Measurements from ENCODE around the gene RBM47. TPM values are rescaled to one million over a fixed set of nuclear protein-coding genes. Genes with fewer than 3 reads are reported as not detected.

Gene RBM47
- total and polyA plus RNA-seq, 9 of the 15 experiments (the other 6 are each of a cell fraction or from before 2014, with no cell fraction given): 1.4 to 6.4 (median 3.3) TPM

DNA sequence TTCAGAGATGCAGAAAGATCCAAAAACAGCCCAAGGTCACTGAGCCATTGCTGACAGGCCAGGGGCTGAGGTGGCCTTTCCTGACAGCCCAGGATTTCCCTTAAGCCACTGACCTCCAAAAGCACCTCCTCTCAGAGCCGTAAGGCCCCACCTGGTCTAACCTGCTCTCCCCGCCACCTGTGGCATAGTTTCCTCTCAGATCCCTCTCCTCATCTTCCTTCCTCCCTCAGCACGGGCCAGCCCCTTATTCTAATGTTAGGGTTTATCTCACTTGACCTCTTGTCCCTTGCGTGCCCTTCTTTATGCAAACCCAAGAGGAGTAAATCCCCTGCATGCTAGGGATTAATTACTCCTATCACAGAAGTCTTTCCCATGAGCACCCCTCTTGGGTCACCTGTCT lies 113.0 kb downstream of the RBM47 start:
- Histone ChIP-seq H3K79me2 (ENCODE audit: control insufficient read depth, insufficient read depth, low read length) (peaks cover 18% of the 10 kb centered on the region; the same call in 2 of the 3 replicates), H4K20me1 (replicated peaks; ENCODE audit: control insufficient read depth, insufficient read depth, low read length) (no peaks in the 10 kb centered on the region), H3K4me2 (ENCODE audit: insufficient read depth, low read length) (no peak overlapping the region; the same call in 1 of the 2 replicates), H3K9ac (ENCODE audit: insufficient read depth in 1 of 2, low read depth in 2 of 2, low read length in 2 of 2) (peak overlapping the region in 1 of 2 experiments; percentile 72; a peak in 1 of 4 replicates), H2AFZ (ENCODE audit: low read depth, low read length) (peak overlapping the region; percentile 15; the same call in 1 of the 2 replicates), H3K9me1 (ENCODE audit: control insufficient read depth, insufficient read depth, low read length) (no peaks in the 10 kb centered on the region), H3K27ac (ENCODE audit: extremely low read depth, low read depth, low read length) (peak overlapping the region; percentile 26; the same call in 1 of the 3 replicates), H3K36me3 (ENCODE audit: control insufficient read depth, insufficient read depth, low read length) (no peaks in the 10 kb centered on the region), H3K4me3 (no peak overlapping the region), H3K9me3 (replicated peaks; ENCODE audit: control insufficient read depth, insufficient read depth, low read depth, low read length) (no peaks in the 10 kb centered on the region), H3K27me3 (ENCODE audit: control insufficient read depth in 2 of 2, insufficient read depth in 2 of 2, low read length in 2 of 2) (no peaks in the 10 kb centered on the region), H3K4me1 (replicated peaks in 1 of 2; ENCODE audit: control insufficient read depth in 2 of 2, insufficient read depth in 2 of 2, low read length in 2 of 2) (peaks cover 6 to 22% of the 10 kb centered on the region in 2 experiments; a peak in 4 of 5 replicates)
- ATAC-seq (no peak), DNase-seq (ENCODE audit: extremely low read depth in 1 of 4, low spot score in 3 of 4) (no peak), FAIRE-seq (no peak)
- in situ Hi-C loops (cut with MboI): no loop called here
- intact Hi-C loops (cut with micrococcal nuclease): loop anchor here (10.0 kb wide), 1 partner anchor 462 kb away; the partner anchor contains the start of gene N4BP2
- ChIA-PET POLR2A (no interaction called here), CTCF (ENCODE audit: low intra/inter-chr PET ratio) (no interaction called here)
- TF ChIP-seq ZBTB49 (CRISPR knock-in tag; IDR thresholded peaks at IDR 0.05; ENCODE audit: borderline replicate concordance) (no peak), ESRRA (IDR thresholded peaks at IDR 0.05; ENCODE audit: borderline replicate concordance, low read depth) (peak; percentile 22; the same call in 1 of the 2 replicates)
- BruUV-seq (replicated peaks): no TSS peak
- WGBS (ENCODE audit: insufficient coverage, low coverage, missing lambda C conversion rate): 53% methylated on average over 4 of the region's 4 CpGs
